ENCODE data around the gene ELF4.

Gene ELF4

GRCh38 chrX:130083107-130083490 lies 27.2 kb downstream of the ELF4 start:
- DNase-seq = no peak

- peak; percentile 84 for DNase-seq
Measured at GRCh38 chrX:130082244-130083106, 27.8 kb downstream of the ELF4 start.

- DNase-seq = no peak
Measured at GRCh38 chrX:130081421-130082045, 28.8 kb downstream of the ELF4 start.

GRCh38 chrX:130080791-130081367 lies 29.4 kb downstream of the ELF4 start:
- DNase-seq = no peak

GRCh38 chrX:130079824-130080406 lies 30.4 kb downstream of the ELF4 start:
- peak; percentile 50 for DNase-seq

- DNase-seq = no peak
Measured at GRCh38 chrX:130075777-130076176, 34.5 kb downstream of the ELF4 start.

- DNase-seq = no peak
Measured at GRCh38 chrX:130072345-130072740, 38.0 kb downstream of the ELF4 start.

GRCh38 chrX:130071611-130072344 lies 38.5 kb downstream of the ELF4 start:
- no peak for DNase-seq

- no peak for DNase-seq
Measured at GRCh38 chrX:130066975-130067615, 43.2 kb downstream of the ELF4 start.

GRCh38 chrX:130060122-130061069 lies 49.9 kb downstream of the ELF4 start:
- DNase-seq = peak; percentile 78

- DNase-seq = no peak
Measured at GRCh38 chrX:130058652-130059051, 51.6 kb downstream of the ELF4 start.

- DNase-seq = no peak
Measured at GRCh38 chrX:130057209-130057608, 53.1 kb downstream of the ELF4 start.

- no peak for DNase-seq
Measured at GRCh38 chrX:130055899-130056298, 54.4 kb downstream of the ELF4 start.

- no peak for DNase-seq
Measured at GRCh38 chrX:130055103-130055502, 55.2 kb downstream of the ELF4 start.

- no peak for DNase-seq
Measured at GRCh38 chrX:130053236-130053635, 57.1 kb downstream of the ELF4 start.

- DNase-seq = no peak
Measured at GRCh38 chrX:130051176-130051845, 59.0 kb downstream of the ELF4 start.

GRCh38 chrX:130049821-130050220 lies 60.5 kb downstream of the ELF4 start:
- no peak for DNase-seq

- no peak for DNase-seq
Measured at GRCh38 chrX:130048686-130049222, 61.5 kb downstream of the ELF4 start.

- no peak for DNase-seq
Measured at GRCh38 chrX:130047416-130047815, 62.9 kb downstream of the ELF4 start.

- no peak for DNase-seq
Measured at GRCh38 chrX:130039847-130040246, 70.5 kb downstream of the ELF4 start.

Measured in stimulated activated CD4-positive, alpha-beta T cell treated with anti-CD3 and anti-CD28 coated beads, Interleukin-1b, Interleukin-23, amount 100 ng/mL, for 48 hours (primary cell).